Liver (tissue), 9 donors: ENCODE results near the gene GP1BB. TPM values are rescaled to one million over a fixed set of nuclear protein-coding genes. Genes with fewer than 3 reads are reported as not detected.

Experiments
- DNase-seq: peaks from one replicate; pipeline ENCODE4 v3.0.0-alpha.2; 2017; ENCODE audit warnings: low spot score
- H3K27ac ChIP-seq, 2 donors: one replicate each; pipeline ENCODE4 v1.7.0; 2013; ENCODE audit warnings: inconsistent platforms in 2 of 2, low read length in 2 of 2, control low read depth in 1 of 2, low read depth in 1 of 2, mild to moderate bottlenecking in 1 of 2
- H3K27me3 ChIP-seq, 4 donors: one replicate each; pipeline versions ENCODE4 v1.6.1 to v1.7.0; 2013; ENCODE audit warnings: low read length in 3 of 4, inconsistent platforms in 1 of 4, mild to moderate bottlenecking in 1 of 4, moderate library complexity in 1 of 4; ENCODE audit not compliant: control insufficient read depth in 4 of 4, insufficient read depth in 4 of 4
- H3K36me3 ChIP-seq, 4 donors: one replicate each; pipeline versions ENCODE4 v1.6.1 to v1.7.0; 2013; ENCODE audit warnings: low read length in 3 of 4, mild to moderate bottlenecking in 3 of 4, low read depth in 1 of 4, moderate library complexity in 1 of 4; ENCODE audit not compliant: control insufficient read depth in 4 of 4, insufficient read depth in 3 of 4
- H3K4me1 ChIP-seq, 4 donors: one replicate each; pipeline versions ENCODE4 v1.6.1 to v1.7.0; 2013; ENCODE audit warnings: low read length in 3 of 4, mild to moderate bottlenecking in 3 of 4, moderate library complexity in 1 of 4; ENCODE audit not compliant: control insufficient read depth in 4 of 4, insufficient read depth in 4 of 4
- H3K4me3 ChIP-seq, 3 donors: one replicate each; pipeline versions ENCODE4 v1.6.1 to v1.7.0; 2013; ENCODE audit warnings: low read length in 3 of 3, control low read depth in 1 of 3, low read depth in 1 of 3, mild to moderate bottlenecking in 1 of 3
- H3K9ac ChIP-seq, 2 donors: one replicate each; pipeline ENCODE4 v1.7.0; 2013; ENCODE audit warnings: low read length in 2 of 2, mild to moderate bottlenecking in 2 of 2, moderate library complexity in 2 of 2, control low read depth in 1 of 2, low read depth in 1 of 2
- H3K9me3 ChIP-seq, 4 donors: one replicate each; pipeline versions ENCODE4 v1.6.1 to v1.7.0; 2013; ENCODE audit warnings: low read length in 3 of 4; ENCODE audit not compliant: control insufficient read depth in 4 of 4
- ATF3 ChIP-seq: IDR thresholded peaks from 2 replicates; pipeline ENCODE4 v1.6.1; 2016; ENCODE audit warnings: antibody characterized with exemption
- CTCF ChIP-seq: fragments of 150-350 bp; IDR thresholded peaks from 2 replicates; pipeline ENCODE4 v1.5.1; 2017; ENCODE audit warnings: improper control_type of control experiment, low read depth, low read length; ENCODE audit not compliant: missing input control
- EGR1 ChIP-seq, 2 donors: IDR thresholded peaks; 2 replicates each; pipeline ENCODE4 v1.6.1; 2016 to 2018; ENCODE audit warnings: antibody characterized with exemption in 2 of 2, low read depth in 2 of 2
- FOXA1 ChIP-seq: IDR thresholded peaks from 2 replicates; pipeline ENCODE4 v1.6.1; 2016; ENCODE audit warnings: antibody characterized with exemption
- FOXA2 ChIP-seq: IDR thresholded peaks from 2 replicates; pipeline ENCODE4 v1.6.1; 2016; ENCODE audit warnings: antibody characterized with exemption
- GABPA ChIP-seq, 2 donors: IDR thresholded peaks in 1 of 2; conservative IDR thresholded peaks in 1 of 2; 2 replicates each; pipeline ENCODE4 v1.6.1; 2016; ENCODE audit warnings: antibody characterized with exemption in 2 of 2, mild to moderate bottlenecking in 1 of 2, moderate library complexity in 1 of 2
- HNF4A ChIP-seq, 2 donors: conservative IDR thresholded peaks; 2 replicates each; pipeline ENCODE4 v1.6.1; 2016; ENCODE audit warnings: antibody characterized with exemption in 2 of 2, mild to moderate bottlenecking in 2 of 2
- HNF4G ChIP-seq: IDR thresholded peaks from 2 replicates; pipeline ENCODE4 v1.6.1; 2016; ENCODE audit warnings: antibody characterized with exemption
- JUND ChIP-seq, 2 donors: IDR thresholded peaks; 2 replicates each; pipeline ENCODE4 v1.6.1; 2016; ENCODE audit warnings: antibody characterized with exemption in 2 of 2
- MAX ChIP-seq: IDR thresholded peaks from 2 replicates; pipeline ENCODE4 v1.6.1; 2016; ENCODE audit warnings: antibody characterized with exemption
- NR2F2 ChIP-seq: IDR thresholded peaks from 2 replicates; pipeline ENCODE4 v1.6.1; 2016; ENCODE audit warnings: antibody characterized with exemption
- RAD21 ChIP-seq, 2 donors: IDR thresholded peaks; 2 replicates each; pipeline ENCODE4 v1.6.1; 2016; ENCODE audit warnings: antibody characterized with exemption in 2 of 2, mild to moderate bottlenecking in 2 of 2
- REST ChIP-seq: IDR thresholded peaks from 2 replicates; pipeline ENCODE4 v1.6.1; 2016; ENCODE audit warnings: antibody characterized with exemption, mild to moderate bottlenecking
- RXRA ChIP-seq, 2 donors: IDR thresholded peaks; 2 replicates each; pipeline ENCODE4 v1.6.1; 2017 to 2018; ENCODE audit warnings: antibody characterized with exemption in 2 of 2, mild to moderate bottlenecking in 1 of 2
- SP1 ChIP-seq: IDR thresholded peaks from 2 replicates; pipeline ENCODE4 v1.6.1; 2018; ENCODE audit warnings: antibody characterized with exemption, mild to moderate bottlenecking
- TAF1 ChIP-seq: conservative IDR thresholded peaks from 2 replicates; pipeline ENCODE4 v1.6.1; 2016; ENCODE audit warnings: antibody characterized with exemption, mild to moderate bottlenecking
- YY1 ChIP-seq: IDR thresholded peaks from 2 replicates; pipeline ENCODE4 v1.6.1; 2016; ENCODE audit warnings: antibody characterized with exemption, mild to moderate bottlenecking
- ZBTB33 ChIP-seq: IDR thresholded peaks from 2 replicates; pipeline ENCODE4 v1.6.1; 2016; ENCODE audit warnings: antibody characterized with exemption
- WGBS: extraction: QIAGEN DNeasy Blood & Tissue Kit; methylation state at CpG from one replicate; pipeline ENCODE4 v1.1.7; 2013; 5-methylcytosine and 5-hydroxymethylcytosine counted together
- polyA plus RNA-seq, 2 donors: library from polyadenylated mRNA; stranded (reverse) in 1 of 2; unstranded in 1 of 2; fragments of 200-250 nt in 1 of 2; fragments of >200 nt in 1 of 2; fragmentation: Nextera tagmentation in 1 of 2; extraction: Ambion mirVana in 1 of 2; gene quantifications; one replicate each; pipeline versions ENCODE4 v1.2.1 to v1.2.3, GENCODE V29; 2013 to 2015
- total RNA-seq, 2 donors: library from RNA; depleted of rRNA; stranded (reverse); fragments of >200 nt; gene quantifications; one replicate each; pipeline ENCODE4 v1.2.3, GENCODE V29; 2014
- donor health status: healthy.
- donor health status: healthy.
- donor health status: healthy.
- donor health status: healthy.
- donor health status: healthy.

GP1BB gene
- total and polyA plus RNA-seq, 4 donors: 0.38 to 5.7 (median 0.51) TPM; not detected in 1

GRCh38 chr22:19710769-19711106 lies 12.6 kb upstream of the GP1BB start:
- DNase-seq: no peak
- TF ChIP-seq ATF3 (no peak), EGR1 (IDR thresholded peaks at IDR 0.05; ENCODE audit: low read depth in 2 of 2) (no peak), RAD21 (IDR thresholded peaks at IDR 0.05) (no peak), REST (no peak), CTCF (no peak), JUND (IDR thresholded peaks at IDR 0.05) (no peak), GABPA (IDR thresholded peaks at IDR 0.05 in 1 of 2, conservative IDR thresholded peaks at IDR 0.05 in 1 of 2) (no peak), RXRA (IDR thresholded peaks at IDR 0.05) (no peak), MAX (no peak), ZBTB33 (no peak), NR2F2 (no peak), FOXA1 (no peak), HNF4A (conservative IDR thresholded peaks at IDR 0.05) (no peak), TAF1 (no peak), SP1 (no peak), YY1 (no peak), HNF4G (no peak), FOXA2 (no peak)

GRCh38 chr22:19713245-19713644 lies 10.1 kb upstream of the GP1BB start:
- H3K27me3 ChIP-seq: no peaks in the 10 kb centered on the region
- 93% methylated on average over 13 of the region's 13 CpGs for WGBS
- DNase-seq: no peak

More at GRCh38 chr22:19710769-19711106, 12.6 kb upstream of the GP1BB start:
- no peak overlapping the region for H3K4me3 ChIP-seq
- H3K36me3 ChIP-seq: no peaks in the 10 kb centered on the region
- H3K9ac ChIP-seq: no peak overlapping the region
- no peak overlapping the region for H3K27ac ChIP-seq
- peaks cover 2 to 13% (median 4%) of the 10 kb centered on the region in 4 donors for H3K4me1 ChIP-seq
- no peaks in the 10 kb centered on the region for H3K9me3 ChIP-seq
- H3K27me3 ChIP-seq: no peaks in the 10 kb centered on the region
- 97% methylated on average over 6 of the region's 6 CpGs for WGBS

More at GRCh38 chr22:19713245-19713644, 10.1 kb upstream of the GP1BB start:
- Histone ChIP-seq H3K4me1 (peaks cover 6 to 20% (median 10%) of the 10 kb centered on the region in 4 donors), H3K9ac (no peak overlapping the region), H3K27ac (no peak overlapping the region), H3K36me3 (no peaks in the 10 kb centered on the region), H3K4me3 (no peak overlapping the region), H3K9me3 (no peaks in the 10 kb centered on the region)
- no peak for TF ChIP-seq MAX
- TF ChIP-seq TAF1: no peak
- TF ChIP-seq REST: no peak
- no peak for TF ChIP-seq ZBTB33
- no peak for TF ChIP-seq JUND (IDR thresholded peaks at IDR 0.05)
- TF ChIP-seq HNF4A (conservative IDR thresholded peaks at IDR 0.05): no peak
- no peak for TF ChIP-seq HNF4G
- TF ChIP-seq RAD21 (IDR thresholded peaks at IDR 0.05): no peak
